GM12801 (cell line): ENCODE measurements around the gene RPP21.

Source experiments
- CTCF ChIP-seq: IDR thresholded peaks from one replicate; pipeline ENCODE4 v1.5.1; 2011; ENCODE audit warnings: control low read depth; ENCODE audit not compliant: insufficient read length; ENCODE audit errors: extremely low read depth

The RPP21 gene

GRCh38 chr6:30349421-30350177, 4.6 kb downstream of the RPP21 start:
- TF ChIP-seq CTCF = no peak

- no peak for TF ChIP-seq CTCF
These were observed 5.6 kb downstream of the RPP21 start for GRCh38 chr6:30350524-30350923.

GRCh38 chr6:30352550-30352949, 7.6 kb downstream of the RPP21 start:
- TF ChIP-seq CTCF = no peak

GRCh38 chr6:30355281-30355680, 10.3 kb downstream of the RPP21 start:
- TF ChIP-seq CTCF = no peak

- TF ChIP-seq CTCF = no peak
These were observed 11.6 kb downstream of the RPP21 start for GRCh38 chr6:30356536-30356935.

- no peak for TF ChIP-seq CTCF
These were observed 13.0 kb downstream of the RPP21 start for GRCh38 chr6:30357678-30358540.

- no peak for TF ChIP-seq CTCF
These were observed 14.3 kb downstream of the RPP21 start for GRCh38 chr6:30359276-30359675.
